ENCODE data around the gene ZNF579. TPM values are rescaled to one million over a fixed set of nuclear protein-coding genes. Genes with fewer than 3 reads are reported as not detected.

The ZNF579 gene
- total and polyA plus RNA-seq, 9 of the 15 experiments (the other 6 are each of a cell fraction or from before 2014, with no cell fraction given), result 0.06 to 15.9 (median 1.6) TPM

DNA sequence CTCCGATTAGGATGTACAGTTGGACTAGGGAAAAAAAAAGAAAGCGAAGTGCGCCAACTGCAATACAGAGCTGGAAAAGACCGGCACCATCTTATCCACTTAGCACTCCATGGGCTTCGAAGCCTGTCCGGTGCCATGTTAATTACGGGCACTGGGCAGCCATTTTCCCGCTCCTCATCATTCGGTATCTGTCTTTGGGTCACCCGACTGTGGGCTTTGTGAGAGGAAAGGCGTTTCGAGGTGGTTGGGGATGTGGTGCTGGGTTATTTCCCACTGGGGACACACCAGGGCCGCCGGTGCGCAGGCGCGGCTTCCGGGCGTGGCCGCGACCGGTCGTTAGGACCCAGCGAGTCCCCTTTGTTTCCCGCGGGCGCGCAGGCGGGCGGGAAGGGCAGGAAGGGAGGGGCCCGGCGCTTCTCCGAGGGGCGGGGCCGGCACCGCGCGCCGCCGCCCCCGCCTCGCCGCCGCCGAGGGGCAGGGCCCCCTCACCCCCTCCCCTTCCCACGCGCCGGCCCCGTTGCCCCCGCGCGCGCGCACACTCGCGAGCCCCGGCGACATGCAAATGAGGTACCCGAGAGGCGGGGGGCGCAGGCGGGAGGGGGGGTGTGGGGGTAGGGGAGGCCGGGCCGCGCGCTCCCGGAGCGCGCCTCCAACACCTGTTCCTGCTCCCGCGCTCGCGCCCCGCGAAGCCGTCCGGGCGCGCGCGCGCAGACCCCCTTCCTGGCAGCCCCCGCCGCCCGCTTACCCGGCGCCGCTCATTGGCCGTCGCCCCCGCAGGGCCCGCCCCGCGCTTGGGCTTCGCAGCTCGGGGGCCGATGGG is 19.4 kb upstream of the ZNF579 start, which contains the start of gene ZNF524 (continued):
- 0 out of 2 replicates have a peak, but pooled peaks have one; percentile 26 for TF ChIP-seq ATF7 (IDR thresholded peaks at IDR 0.05)
- TF ChIP-seq RB1 (IDR thresholded peaks at IDR 0.05; ENCODE audit: low read depth), result peak; percentile 99
- TF ChIP-seq, protein P1, sequence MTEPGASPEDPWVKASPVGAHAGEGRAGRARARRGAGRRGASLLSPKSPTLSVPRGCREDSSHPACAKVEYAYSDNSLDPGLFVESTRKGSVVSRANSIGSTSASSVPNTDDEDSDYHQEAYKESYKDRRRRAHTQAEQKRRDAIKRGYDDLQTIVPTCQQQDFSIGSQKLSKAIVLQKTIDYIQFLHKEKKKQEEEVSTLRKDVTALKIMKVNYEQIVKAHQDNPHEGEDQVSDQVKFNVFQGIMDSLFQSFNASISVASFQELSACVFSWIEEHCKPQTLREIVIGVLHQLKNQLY (CRISPR knock-in tag; conservative IDR thresholded peaks at IDR 0.05), result no peak
- TF ChIP-seq DNMT1 (IDR thresholded peaks at IDR 0.05), result no peak
- TF ChIP-seq RFX7 (CRISPR knock-in tag; IDR thresholded peaks at IDR 0.05), result no peak
- TF ChIP-seq, protein P2, sequence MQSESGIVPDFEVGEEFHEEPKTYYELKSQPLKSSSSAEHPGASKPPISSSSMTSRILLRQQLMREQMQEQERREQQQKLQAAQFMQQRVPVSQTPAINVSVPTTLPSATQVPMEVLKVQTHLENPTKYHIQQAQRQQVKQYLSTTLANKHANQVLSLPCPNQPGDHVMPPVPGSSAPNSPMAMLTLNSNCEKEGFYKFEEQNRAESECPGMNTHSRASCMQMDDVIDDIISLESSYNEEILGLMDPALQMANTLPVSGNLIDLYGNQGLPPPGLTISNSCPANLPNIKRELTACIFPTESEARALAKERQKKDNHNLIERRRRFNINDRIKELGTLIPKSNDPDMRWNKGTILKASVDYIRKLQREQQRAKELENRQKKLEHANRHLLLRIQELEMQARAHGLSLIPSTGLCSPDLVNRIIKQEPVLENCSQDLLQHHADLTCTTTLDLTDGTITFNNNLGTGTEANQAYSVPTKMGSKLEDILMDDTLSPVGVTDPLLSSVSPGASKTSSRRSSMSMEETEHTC (IDR thresholded peaks at IDR 0.05), result no peak
- TF ChIP-seq, protein P3, sequence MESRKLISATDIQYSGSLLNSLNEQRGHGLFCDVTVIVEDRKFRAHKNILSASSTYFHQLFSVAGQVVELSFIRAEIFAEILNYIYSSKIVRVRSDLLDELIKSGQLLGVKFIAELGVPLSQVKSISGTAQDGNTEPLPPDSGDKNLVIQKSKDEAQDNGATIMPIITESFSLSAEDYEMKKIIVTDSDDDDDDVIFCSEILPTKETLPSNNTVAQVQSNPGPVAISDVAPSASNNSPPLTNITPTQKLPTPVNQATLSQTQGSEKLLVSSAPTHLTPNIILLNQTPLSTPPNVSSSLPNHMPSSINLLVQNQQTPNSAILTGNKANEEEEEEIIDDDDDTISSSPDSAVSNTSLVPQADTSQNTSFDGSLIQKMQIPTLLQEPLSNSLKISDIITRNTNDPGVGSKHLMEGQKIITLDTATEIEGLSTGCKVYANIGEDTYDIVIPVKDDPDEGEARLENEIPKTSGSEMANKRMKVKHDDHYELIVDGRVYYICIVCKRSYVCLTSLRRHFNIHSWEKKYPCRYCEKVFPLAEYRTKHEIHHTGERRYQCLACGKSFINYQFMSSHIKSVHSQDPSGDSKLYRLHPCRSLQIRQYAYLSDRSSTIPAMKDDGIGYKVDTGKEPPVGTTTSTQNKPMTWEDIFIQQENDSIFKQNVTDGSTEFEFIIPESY (CRISPR knock-in tag; IDR thresholded peaks at IDR 0.05), result peak; percentile 46; the same call in 1 of the 2 replicates
- 0 out of 2 replicates have a peak, but pooled peaks have one; percentile 16 for TF ChIP-seq L3MBTL2 (IDR thresholded peaks at IDR 0.05)
- TF ChIP-seq ZFP36 (IDR thresholded peaks at IDR 0.05; ENCODE audit: low read depth, low read length, partially characterized antibody), result no peak
- no peak for TF ChIP-seq HDAC6 (IDR thresholded peaks at IDR 0.05; ENCODE audit: low read depth, low read length)
- TF ChIP-seq CAMTA2 (CRISPR knock-in tag; conservative IDR thresholded peaks at IDR 0.05), result no peak
- no peak for TF ChIP-seq NR3C1 (CRISPR knock-in tag; IDR thresholded peaks at IDR 0.05)
- no peak for TF ChIP-seq ARHGAP35 (IDR thresholded peaks at IDR 0.05; ENCODE audit: partially characterized antibody)
- TF ChIP-seq SETDB1 (IDR thresholded peaks at IDR 0.05; ENCODE audit: low read length), result no peak
- TF ChIP-seq, protein P4, sequence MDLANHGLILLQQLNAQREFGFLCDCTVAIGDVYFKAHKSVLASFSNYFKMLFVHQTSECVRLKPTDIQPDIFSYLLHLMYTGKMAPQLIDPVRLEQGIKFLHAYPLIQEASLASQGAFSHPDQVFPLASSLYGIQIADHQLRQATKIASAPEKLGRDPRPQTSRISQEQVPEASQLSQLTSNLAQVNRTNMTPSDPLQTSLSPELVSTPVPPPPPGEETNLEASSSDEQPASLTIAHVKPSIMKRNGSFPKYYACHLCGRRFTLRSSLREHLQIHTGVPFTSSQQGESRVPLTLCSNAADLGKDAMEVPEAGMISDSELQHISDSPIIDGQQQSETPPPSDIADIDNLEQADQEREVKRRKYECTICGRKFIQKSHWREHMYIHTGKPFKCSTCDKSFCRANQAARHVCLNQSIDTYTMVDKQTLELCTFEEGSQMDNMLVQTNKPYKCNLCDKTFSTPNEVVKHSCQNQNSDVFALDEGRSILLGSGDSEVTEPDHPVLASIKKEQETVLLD (IDR thresholded peaks at IDR 0.05), result peak; percentile 49; the same call in 1 of the 2 replicates
- TF ChIP-seq MCM5 (IDR thresholded peaks at IDR 0.05; ENCODE audit: low read depth), result no peak
- no peak for TF ChIP-seq PURB (CRISPR knock-in tag; IDR thresholded peaks at IDR 0.05; ENCODE audit: low read depth)
- TF ChIP-seq ZNF23 (CRISPR knock-in tag; IDR thresholded peaks at IDR 0.05), result no peak
- no peak for TF ChIP-seq HLTF (IDR thresholded peaks at IDR 0.05)
- no peak for TF ChIP-seq GABPB1 (CRISPR knock-in tag; IDR thresholded peaks at IDR 0.05)
- TF ChIP-seq ZNF589 (CRISPR knock-in tag; IDR thresholded peaks at IDR 0.05; ENCODE audit: low read depth), result peak; percentile 85
- TF ChIP-seq ZNF121 (CRISPR knock-in tag; conservative IDR thresholded peaks at IDR 0.05), result no peak
- TF ChIP-seq HNRNPL (IDR thresholded peaks at IDR 0.05; ENCODE audit: low read depth, low read length), result no peak
- 0 out of 2 replicates have a peak, but pooled peaks have one; percentile 28 for TF ChIP-seq MYC (IDR thresholded peaks at IDR 0.05; ENCODE audit: low read depth, low read length)
- TF ChIP-seq MYC (CRISPR knock-in tag; IDR thresholded peaks at IDR 0.05; ENCODE audit: borderline replicate concordance, low read depth), result peak; percentile 23; the same call in 1 of the 2 replicates

Data from K562 (cell line).